GM10248 (cell line): Measurements from ENCODE around the gene DAB2.
A peak's percentile ranks its signal among the peaks of the same experiment; 100 is the strongest.

Source experiments
- CTCF ChIA-PET: fragments of 300-600 bp; sonication (Branson Sonifier 250); formaldehyde crosslinking; extraction: SDS; loops from one replicate; lab custom pipeline; 2021; ENCODE audit warnings: antibody characterized with exemption; lab: Yijun Ruan, JAX
- POLR2A ChIA-PET: fragments of 350-650 bp; sonication (Branson Sonifier 250); formaldehyde crosslinking; extraction: SDS; loops from one replicate; lab custom pipeline; 2020; ENCODE audit warnings: antibody characterized with exemption; lab: Yijun Ruan, JAX
- DNase-seq: peaks from one replicate; pipeline ENCODE4 v3.0.0; 2012; ENCODE audit errors: extremely low spot score
- CTCF ChIP-seq: IDR thresholded peaks from 2 replicates; pipeline ENCODE4 v1.5.1; 2012; ENCODE audit warnings: mild to moderate bottlenecking, low read depth; ENCODE audit errors: extremely low read depth, missing control alignments, control extremely low read depth

The DAB2 gene

GRCh38 chr5:39424736-39425637 lies at the start of gene DAB2:
Gene DAB2, minus strand, starts transcription at chr5:39424980. Its CDS starts 30,660 bp downstream, at chr5:39394320.
- TF ChIP-seq CTCF: peak; percentile 9
- POLR2A ChIA-PET: no interaction called here
- CTCF ChIA-PET: interaction anchor here (0.7 to 1.4 kb wide), 2 partner anchors 48 to 208 kb away, joined by 3 to 4 read pairs; no protein-coding TSS in a partner anchor
- peak; percentile 17 for DNase-seq

- no peak for DNase-seq
- ChIA-PET CTCF (interaction anchor here (2.0 kb wide), 1 partner anchor 11 kb away, joined by 5 read pairs; no protein-coding TSS in a partner anchor), POLR2A (no interaction called here)
- TF ChIP-seq CTCF: no peak
Observed at GRCh38 chr5:39473156-39473775, 48.5 kb upstream of the DAB2 start.

- no peak for DNase-seq
- ChIA-PET POLR2A (no interaction called here), CTCF (no interaction called here)
- no peak for TF ChIP-seq CTCF
Observed at GRCh38 chr5:39471836-39472508, 47.2 kb upstream of the DAB2 start.

- ChIA-PET CTCF (no interaction called here), POLR2A (no interaction called here)
- DNase-seq: no peak
- TF ChIP-seq CTCF: no peak
Observed at GRCh38 chr5:39470811-39471210, 46.0 kb upstream of the DAB2 start.

- no peak for DNase-seq
- no peak for TF ChIP-seq CTCF
- ChIA-PET CTCF (no interaction called here), POLR2A (no interaction called here)
Observed at GRCh38 chr5:39469777-39470415, 45.1 kb upstream of the DAB2 start.

- POLR2A ChIA-PET: no interaction called here
- CTCF ChIA-PET: no interaction called here
- no peak for DNase-seq
Observed at GRCh38 chr5:39469176-39469575, 44.4 kb upstream of the DAB2 start.

More at GRCh38 chr5:39469176-39469575, 44.4 kb upstream of the DAB2 start:
- no peak for TF ChIP-seq CTCF
